Coronary artery (tissue), 2 donors: ENCODE measurements around the gene NUP35.

Source experiments
- DNase-seq: peaks from one replicate; pipeline ENCODE4 v3.0.0-alpha.2; 2017; ENCODE audit warnings: low spot score
- H3K27ac ChIP-seq, 2 donors: fragments of 200-600 bp; sonication (generic); one replicate each; pipeline ENCODE4 v1.5.1; 2016 to 2019
- H3K4me3 ChIP-seq: fragments of 200-600 bp; sonication (generic); 2 replicates; pipeline ENCODE4 v1.5.1; 2016; ENCODE audit warnings: mild to moderate bottlenecking, moderate library complexity
- TF ChIP-seq, protein P1 (sequence below): fragments of 200-600 bp; sonication (generic); IDR thresholded peaks from one replicate; pipeline ENCODE4 v1.5.1; 2019; ENCODE audit warnings: antibody characterized with exemption

The NUP35 gene

DNA sequence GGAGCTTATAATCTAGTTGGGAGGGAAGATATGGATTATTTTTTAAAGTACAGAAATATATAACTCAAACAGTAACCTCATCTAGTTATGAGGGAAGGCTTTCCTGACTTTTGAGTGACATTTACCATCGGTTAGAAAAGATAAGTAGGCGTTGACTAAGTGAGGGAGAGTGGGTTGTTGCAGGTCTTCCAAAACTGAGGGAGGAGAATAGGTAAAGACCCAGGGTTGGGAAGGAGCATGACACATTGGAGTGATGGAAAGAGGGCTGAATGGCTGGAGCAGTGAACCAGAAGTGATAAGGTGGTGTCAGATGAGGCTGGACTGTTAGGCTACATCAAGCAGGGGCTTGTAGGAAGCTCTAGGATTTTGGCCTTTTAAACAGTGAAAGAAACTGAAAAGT is 10.6 kb upstream of the NUP35 start:
- no peak for DNase-seq
- H3K27ac ChIP-seq = no peak overlapping the region
- TF ChIP-seq, protein P1, sequence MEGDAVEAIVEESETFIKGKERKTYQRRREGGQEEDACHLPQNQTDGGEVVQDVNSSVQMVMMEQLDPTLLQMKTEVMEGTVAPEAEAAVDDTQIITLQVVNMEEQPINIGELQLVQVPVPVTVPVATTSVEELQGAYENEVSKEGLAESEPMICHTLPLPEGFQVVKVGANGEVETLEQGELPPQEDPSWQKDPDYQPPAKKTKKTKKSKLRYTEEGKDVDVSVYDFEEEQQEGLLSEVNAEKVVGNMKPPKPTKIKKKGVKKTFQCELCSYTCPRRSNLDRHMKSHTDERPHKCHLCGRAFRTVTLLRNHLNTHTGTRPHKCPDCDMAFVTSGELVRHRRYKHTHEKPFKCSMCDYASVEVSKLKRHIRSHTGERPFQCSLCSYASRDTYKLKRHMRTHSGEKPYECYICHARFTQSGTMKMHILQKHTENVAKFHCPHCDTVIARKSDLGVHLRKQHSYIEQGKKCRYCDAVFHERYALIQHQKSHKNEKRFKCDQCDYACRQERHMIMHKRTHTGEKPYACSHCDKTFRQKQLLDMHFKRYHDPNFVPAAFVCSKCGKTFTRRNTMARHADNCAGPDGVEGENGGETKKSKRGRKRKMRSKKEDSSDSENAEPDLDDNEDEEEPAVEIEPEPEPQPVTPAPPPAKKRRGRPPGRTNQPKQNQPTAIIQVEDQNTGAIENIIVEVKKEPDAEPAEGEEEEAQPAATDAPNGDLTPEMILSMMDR = no peak
- H3K4me3 ChIP-seq = no peak overlapping the region

DNA sequence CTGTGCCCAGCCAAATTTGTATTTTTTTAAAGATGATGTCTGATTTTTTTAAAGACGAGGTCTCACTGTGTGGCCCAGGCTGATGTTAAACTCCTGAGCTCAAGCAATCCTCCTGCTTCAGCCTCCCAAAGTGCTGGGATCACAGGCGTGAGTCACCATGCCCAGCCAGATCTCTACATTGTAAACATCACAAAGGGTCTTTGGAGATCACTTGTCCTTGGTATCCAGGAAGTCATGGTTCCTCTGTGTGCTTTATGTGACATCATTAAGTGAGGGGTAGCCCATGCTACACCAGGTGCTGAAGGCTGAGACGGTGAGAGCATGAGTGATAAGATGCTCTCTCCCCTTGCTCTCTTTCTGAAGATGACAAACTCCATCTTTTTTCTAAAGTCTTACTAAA is 7.0 kb upstream of the NUP35 start:
- H3K4me3 ChIP-seq = no peak overlapping the region
- no peak for DNase-seq
- no peak overlapping the region for H3K27ac ChIP-seq
- TF ChIP-seq, protein P1 = no peak

DNA sequence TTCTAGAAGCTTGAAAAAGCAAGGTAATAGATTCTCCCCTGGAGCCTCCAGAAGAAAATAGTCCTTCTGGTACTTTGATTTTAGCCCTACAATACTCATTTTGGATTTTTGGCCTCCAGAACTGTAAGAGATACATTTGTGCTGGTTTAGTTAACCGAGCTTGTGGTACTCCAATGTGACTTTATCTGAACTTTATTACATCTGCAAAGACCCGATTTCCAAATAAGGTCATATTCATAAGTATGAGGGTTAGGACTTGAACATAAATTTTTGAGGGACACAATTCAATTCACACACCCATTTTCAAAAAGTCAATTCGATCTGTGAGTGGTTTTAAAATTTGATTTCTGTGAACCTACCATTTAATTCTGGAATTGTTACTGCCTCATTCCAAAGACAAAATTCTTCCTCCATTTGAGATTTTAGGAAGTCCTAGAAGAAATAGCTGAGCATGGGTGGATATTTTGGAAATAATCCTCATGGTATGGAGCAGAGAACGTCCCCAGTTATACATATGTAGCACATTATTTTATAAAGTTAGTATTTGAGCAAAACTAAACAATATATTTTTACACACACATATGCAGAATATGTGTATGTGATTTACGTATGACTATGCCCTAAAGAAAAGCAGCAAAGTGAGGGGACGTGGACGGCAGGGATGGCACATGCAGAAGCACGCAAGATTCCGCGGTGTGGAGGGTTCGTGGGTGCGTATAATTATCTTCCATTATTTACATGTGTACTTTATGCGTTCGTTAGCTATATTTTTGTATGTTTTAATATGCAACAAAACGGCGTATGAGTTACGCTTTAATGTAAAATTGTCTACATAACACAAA is 905 bp upstream of the NUP35 start:
- Histone ChIP-seq H3K27ac (peak overlapping the region; percentile 62 to 81), H3K4me3 (peak overlapping the region; percentile 83)
- DNase-seq = no peak
- TF ChIP-seq, protein P1 = no peak

DNA sequence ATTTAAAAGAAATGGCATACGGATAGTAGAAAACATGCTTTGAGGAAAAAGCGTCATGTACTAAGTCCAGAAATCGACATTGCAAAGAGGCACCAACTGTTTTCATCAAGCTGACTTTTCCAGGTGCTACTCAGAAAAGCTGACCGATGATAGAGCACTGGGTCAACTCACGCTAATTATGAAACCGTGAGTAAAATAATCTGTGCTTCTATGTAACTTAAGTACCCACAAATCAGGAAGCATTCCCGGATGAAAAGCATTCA is 353 bp upstream of the NUP35 start:
- no peak for DNase-seq
- H3K27ac ChIP-seq = peak overlapping the region; percentile 62 to 81
- H3K4me3 ChIP-seq = peak overlapping the region; percentile 83
- TF ChIP-seq, protein P1 = no peak

DNA sequence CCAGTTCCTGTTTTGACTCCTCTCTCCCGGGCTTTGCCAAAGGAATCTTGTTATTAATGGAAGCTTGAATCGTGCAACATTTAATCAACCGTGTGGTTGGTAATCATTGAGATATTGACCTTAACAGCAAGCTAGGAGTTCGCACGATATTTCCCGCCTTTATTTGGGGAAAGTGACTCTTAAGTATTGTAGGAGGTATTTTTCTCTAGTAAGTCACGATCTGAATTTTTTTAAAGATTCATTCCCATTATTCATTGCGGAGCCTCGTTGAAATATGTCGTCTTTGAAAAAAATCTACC is 663 bp downstream of the NUP35 start:
- Histone ChIP-seq H3K27ac (peak overlapping the region; percentile 62 to 81), H3K4me3 (peak overlapping the region; percentile 83)
- TF ChIP-seq, protein P1 = no peak
- DNase-seq = no peak

DNA sequence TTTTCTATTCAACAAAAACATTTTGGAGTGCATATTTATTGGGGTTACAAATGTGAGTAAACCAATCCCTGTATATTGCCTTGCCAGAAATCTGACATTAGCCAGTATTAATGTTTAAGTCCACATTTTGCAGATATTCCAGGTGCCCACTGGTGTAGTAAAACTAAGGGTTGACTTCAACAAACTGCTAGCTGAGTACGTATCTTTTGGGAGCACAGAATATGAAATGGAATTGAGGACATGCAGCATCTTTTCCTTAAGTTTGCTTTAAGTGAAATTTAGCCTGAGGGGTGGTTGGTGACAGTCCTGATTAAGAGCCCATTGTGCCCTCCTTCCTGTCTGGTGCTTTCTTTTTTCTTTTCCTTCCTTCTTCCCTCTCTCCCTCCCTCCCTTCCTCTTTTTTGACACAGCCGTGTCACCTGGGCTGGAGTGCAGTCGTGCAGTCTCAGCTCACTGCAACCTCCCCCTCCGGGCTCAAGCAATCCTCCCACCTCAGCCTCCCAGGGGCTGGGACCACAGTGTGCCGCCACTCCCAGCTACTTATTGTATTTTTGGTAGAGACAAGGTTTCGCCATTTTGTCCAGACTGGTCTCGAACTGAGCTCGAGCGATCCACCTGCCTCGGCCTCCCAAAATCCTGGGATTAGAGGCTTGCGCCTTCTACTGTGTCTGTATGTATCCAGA is 1.6 kb downstream of the NUP35 start:
- no peak for DNase-seq
- H3K4me3 ChIP-seq = peak overlapping the region; percentile 83
- TF ChIP-seq, protein P1 = no peak
- H3K27ac ChIP-seq = no peak overlapping the region

DNA sequence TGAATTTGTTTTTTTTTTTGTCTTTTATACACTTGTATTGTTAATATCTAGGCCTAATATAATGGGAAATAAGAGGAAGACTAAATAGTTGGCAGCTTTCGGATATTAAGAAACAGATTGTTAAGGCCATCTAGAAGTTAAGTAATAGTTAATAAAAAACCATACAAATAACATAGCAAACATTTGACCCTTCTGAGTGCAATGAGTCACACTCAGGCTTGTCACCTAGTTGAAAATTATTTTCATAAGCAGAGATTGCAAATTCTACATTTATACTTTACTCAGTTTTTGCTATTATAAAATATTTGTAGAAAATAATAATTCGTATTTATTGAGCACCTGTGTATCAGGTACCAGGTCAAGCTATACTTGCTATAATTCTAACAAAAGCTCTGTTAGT is 2.4 kb downstream of the NUP35 start:
- DNase-seq = no peak
- TF ChIP-seq, protein P1 = no peak
- H3K27ac ChIP-seq = no peak overlapping the region
- no peak overlapping the region for H3K4me3 ChIP-seq
